ENCODE measurements around the gene MEIOC. TPM values are rescaled to one million over a fixed set of nuclear protein-coding genes. Genes with fewer than 3 reads are reported as not detected.

Gene MEIOC
- total RNA-seq, 1 experiment from 2014 or later = 3.0 TPM

GRCh38 chr17:44629314-44629713, 27.0 kb upstream of the MEIOC start:
- no peak overlapping the region for H3K4me3 Mint-ChIP-seq
- WGBS (ENCODE audit: extremely low coverage, insufficient read length, low lambda C conversion rate) = no CpG with 5 or more reads among the region's 13 CpGs
- H3K23me2 ChIP-seq (ENCODE audit: insufficient read length, low read depth, low read length, poor library complexity, severe bottlenecking) = no peaks in the 10 kb centered on the region

More at GRCh38 chr17:44629314-44629713, 27.0 kb upstream of the MEIOC start:
- Histone ChIP-seq H4K91ac (ENCODE audit: insufficient read length, low read depth, low read length) (no peak overlapping the region), H3K9me3 (ENCODE audit: control insufficient read depth, low read depth, low read length) (no peaks in the 10 kb centered on the region), H3K18ac (ENCODE audit: insufficient read length, low read depth, low read length) (no peak overlapping the region), H3K79me1 (ENCODE audit: insufficient read depth, low read depth, low read length, poor library complexity, severe bottlenecking) (no peaks in the 10 kb centered on the region), H4K5ac (ENCODE audit: insufficient read length, low read depth, low read length) (no peak overlapping the region), H2AK5ac (ENCODE audit: insufficient read length, low read length) (no peak overlapping the region), H2BK15ac (ENCODE audit: low read depth, low read length) (no peak overlapping the region), H2BK12ac (ENCODE audit: insufficient read length, low read depth, low read length) (no peak overlapping the region), H2AFZ (ENCODE audit: low read length) (no peak overlapping the region), H3K79me2 (ENCODE audit: insufficient read depth, low read length) (no peaks in the 10 kb centered on the region), H3K4me2 (ENCODE audit: insufficient read depth, insufficient read length, low read length) (no peak overlapping the region), H2BK5ac (ENCODE audit: insufficient read length, low read length) (no peak overlapping the region), H3K4ac (ENCODE audit: low read depth, low read length) (no peak overlapping the region), H2BK120ac (ENCODE audit: low read depth, low read length, poor library complexity, severe bottlenecking) (no peak overlapping the region), H3K14ac (ENCODE audit: insufficient read depth, low read length) (no peak overlapping the region), H3K27me3 (ENCODE audit: insufficient read depth, low read length) (no peaks in the 10 kb centered on the region), H2BK20ac (ENCODE audit: low read depth, low read length, poor library complexity, severe bottlenecking) (no peak overlapping the region), H4K20me1 (ENCODE audit: control insufficient read depth, insufficient read depth, insufficient read length) (no peaks in the 10 kb centered on the region), H3T11ph (ENCODE audit: low read length) (no peak overlapping the region), H3K9ac (ENCODE audit: extremely low read depth, insufficient read length, low read length) (no peak overlapping the region), H3K27ac (ENCODE audit: insufficient read length, low read depth, low read length) (no peak overlapping the region), H3K56ac (ENCODE audit: insufficient read length, low read depth, low read length) (no peak overlapping the region), H3K23ac (ENCODE audit: insufficient read length, low read depth, low read length) (no peak overlapping the region), H3K4me1 (ENCODE audit: insufficient read depth, low read length) (no peaks in the 10 kb centered on the region), H4K8ac (replicated peaks; ENCODE audit: insufficient read length, low read depth, low read length) (no peak overlapping the region)
- Mint-ChIP-seq H3K27me3 (ENCODE audit: low read depth) (peaks cover 2% of the 10 kb centered on the region; the same call in 1 of the 2 replicates), H3K9me3 (no peaks in the 10 kb centered on the region), H3K27ac (no peak overlapping the region; a peak in 1 of 7 replicates), H3K36me3 (ENCODE audit: insufficient read depth in 1 of 3, low read depth in 3 of 3) (no peaks in the 10 kb centered on the region), H3K4me1 (peaks cover 15 to 28% of the 10 kb centered on the region in 2 experiments)
- DNase-seq = no peak
- TF ChIP-seq CTCF (conservative IDR thresholded peaks at IDR 0.05) = no peak

All from H9 (cell line).